ENCODE measurements around the gene AGTPBP1. TPM values are rescaled to one million over a fixed set of nuclear protein-coding genes. Genes with fewer than 3 reads are reported as not detected.

Gene AGTPBP1
- total RNA-seq, 1 experiment from 2014 or later: 54.7 TPM

DNA sequence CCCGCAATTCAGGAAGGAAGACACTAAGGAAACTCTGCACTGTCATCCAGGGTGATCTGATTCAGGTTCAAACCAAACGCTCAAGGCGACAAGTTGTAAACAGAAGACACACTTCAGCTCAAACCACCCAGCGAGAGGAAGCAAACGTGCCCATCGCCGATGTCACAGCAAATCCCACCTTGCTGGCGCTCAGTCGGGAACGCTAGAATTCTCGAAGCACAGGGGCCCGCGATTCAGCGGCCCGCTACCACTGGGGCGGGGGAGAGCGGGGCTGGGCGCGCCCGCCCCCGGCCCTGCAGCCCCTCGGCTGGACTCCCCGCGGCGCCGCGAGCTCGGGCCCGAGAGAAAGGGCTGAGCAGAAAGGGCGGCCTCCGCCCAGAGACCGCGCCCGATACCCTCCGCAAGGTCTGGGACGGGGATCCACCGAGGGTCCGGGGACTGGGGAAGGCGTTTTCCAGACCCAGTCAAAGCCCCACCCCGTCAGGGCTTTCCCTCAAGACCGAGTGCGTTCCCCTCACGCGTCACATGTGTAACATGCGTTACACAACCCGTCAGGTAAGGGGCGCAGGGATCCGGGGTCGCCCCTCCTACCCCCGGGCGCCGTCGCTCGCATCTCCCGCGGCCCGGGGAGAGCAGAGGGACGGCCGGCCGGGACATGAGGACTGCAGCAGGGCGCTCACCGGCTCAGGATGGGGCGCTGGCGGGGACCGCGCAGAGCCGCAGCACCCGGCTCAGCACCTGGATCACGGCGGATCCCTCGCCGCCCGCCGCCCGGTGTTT is 469 bp downstream of the AGTPBP1 start (continued):
- TF ChIP-seq, protein P1, sequence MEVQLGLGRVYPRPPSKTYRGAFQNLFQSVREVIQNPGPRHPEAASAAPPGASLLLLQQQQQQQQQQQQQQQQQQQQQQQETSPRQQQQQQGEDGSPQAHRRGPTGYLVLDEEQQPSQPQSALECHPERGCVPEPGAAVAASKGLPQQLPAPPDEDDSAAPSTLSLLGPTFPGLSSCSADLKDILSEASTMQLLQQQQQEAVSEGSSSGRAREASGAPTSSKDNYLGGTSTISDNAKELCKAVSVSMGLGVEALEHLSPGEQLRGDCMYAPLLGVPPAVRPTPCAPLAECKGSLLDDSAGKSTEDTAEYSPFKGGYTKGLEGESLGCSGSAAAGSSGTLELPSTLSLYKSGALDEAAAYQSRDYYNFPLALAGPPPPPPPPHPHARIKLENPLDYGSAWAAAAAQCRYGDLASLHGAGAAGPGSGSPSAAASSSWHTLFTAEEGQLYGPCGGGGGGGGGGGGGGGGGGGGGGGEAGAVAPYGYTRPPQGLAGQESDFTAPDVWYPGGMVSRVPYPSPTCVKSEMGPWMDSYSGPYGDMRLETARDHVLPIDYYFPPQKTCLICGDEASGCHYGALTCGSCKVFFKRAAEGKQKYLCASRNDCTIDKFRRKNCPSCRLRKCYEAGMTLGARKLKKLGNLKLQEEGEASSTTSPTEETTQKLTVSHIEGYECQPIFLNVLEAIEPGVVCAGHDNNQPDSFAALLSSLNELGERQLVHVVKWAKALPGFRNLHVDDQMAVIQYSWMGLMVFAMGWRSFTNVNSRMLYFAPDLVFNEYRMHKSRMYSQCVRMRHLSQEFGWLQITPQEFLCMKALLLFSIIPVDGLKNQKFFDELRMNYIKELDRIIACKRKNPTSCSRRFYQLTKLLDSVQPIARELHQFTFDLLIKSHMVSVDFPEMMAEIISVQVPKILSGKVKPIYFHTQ (CRISPR knock-in tag; IDR thresholded peaks at IDR 0.05): no peak
- TF ChIP-seq, protein P2, sequence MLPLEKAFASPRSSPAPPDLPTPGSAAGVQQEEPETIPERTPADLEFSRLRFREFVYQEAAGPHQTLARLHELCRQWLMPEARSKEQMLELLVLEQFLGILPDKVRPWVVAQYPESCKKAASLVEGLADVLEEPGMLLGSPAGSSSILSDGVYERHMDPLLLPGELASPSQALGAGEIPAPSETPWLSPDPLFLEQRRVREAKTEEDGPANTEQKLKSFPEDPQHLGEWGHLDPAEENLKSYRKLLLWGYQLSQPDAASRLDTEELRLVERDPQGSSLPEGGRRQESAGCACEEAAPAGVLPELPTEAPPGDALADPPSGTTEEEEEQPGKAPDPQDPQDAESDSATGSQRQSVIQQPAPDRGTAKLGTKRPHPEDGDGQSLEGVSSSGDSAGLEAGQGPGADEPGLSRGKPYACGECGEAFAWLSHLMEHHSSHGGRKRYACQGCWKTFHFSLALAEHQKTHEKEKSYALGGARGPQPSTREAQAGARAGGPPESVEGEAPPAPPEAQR (CRISPR knock-in tag; IDR thresholded peaks at IDR 0.05): no peak
- TF ChIP-seq, protein P3, sequence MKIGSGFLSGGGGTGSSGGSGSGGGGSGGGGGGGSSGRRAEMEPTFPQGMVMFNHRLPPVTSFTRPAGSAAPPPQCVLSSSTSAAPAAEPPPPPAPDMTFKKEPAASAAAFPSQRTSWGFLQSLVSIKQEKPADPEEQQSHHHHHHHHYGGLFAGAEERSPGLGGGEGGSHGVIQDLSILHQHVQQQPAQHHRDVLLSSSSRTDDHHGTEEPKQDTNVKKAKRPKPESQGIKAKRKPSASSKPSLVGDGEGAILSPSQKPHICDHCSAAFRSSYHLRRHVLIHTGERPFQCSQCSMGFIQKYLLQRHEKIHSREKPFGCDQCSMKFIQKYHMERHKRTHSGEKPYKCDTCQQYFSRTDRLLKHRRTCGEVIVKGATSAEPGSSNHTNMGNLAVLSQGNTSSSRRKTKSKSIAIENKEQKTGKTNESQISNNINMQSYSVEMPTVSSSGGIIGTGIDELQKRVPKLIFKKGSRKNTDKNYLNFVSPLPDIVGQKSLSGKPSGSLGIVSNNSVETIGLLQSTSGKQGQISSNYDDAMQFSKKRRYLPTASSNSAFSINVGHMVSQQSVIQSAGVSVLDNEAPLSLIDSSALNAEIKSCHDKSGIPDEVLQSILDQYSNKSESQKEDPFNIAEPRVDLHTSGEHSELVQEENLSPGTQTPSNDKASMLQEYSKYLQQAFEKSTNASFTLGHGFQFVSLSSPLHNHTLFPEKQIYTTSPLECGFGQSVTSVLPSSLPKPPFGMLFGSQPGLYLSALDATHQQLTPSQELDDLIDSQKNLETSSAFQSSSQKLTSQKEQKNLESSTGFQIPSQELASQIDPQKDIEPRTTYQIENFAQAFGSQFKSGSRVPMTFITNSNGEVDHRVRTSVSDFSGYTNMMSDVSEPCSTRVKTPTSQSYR (CRISPR knock-in tag; IDR thresholded peaks at IDR 0.05): no peak
- 0 out of 2 replicates have a peak, but pooled peaks have one; percentile 41 for TF ChIP-seq MYBL2 (CRISPR knock-in tag; IDR thresholded peaks at IDR 0.05)
- no peak for TF ChIP-seq PRRX2 (CRISPR knock-in tag; IDR thresholded peaks at IDR 0.05)
- peak; percentile 79; the same call in 1 of the 2 replicates for TF ChIP-seq KAT7 (CRISPR knock-in tag; IDR thresholded peaks at IDR 0.05; ENCODE audit: borderline replicate concordance)
- TF ChIP-seq GTF2I (CRISPR knock-in tag; conservative IDR thresholded peaks at IDR 0.05): no peak
- TF ChIP-seq NFATC4 (CRISPR knock-in tag; IDR thresholded peaks at IDR 0.05): no peak
- no peak for TF ChIP-seq NFYB (CRISPR knock-in tag; conservative IDR thresholded peaks at IDR 0.05; ENCODE audit: low read depth)
- TF ChIP-seq, protein P4, sequence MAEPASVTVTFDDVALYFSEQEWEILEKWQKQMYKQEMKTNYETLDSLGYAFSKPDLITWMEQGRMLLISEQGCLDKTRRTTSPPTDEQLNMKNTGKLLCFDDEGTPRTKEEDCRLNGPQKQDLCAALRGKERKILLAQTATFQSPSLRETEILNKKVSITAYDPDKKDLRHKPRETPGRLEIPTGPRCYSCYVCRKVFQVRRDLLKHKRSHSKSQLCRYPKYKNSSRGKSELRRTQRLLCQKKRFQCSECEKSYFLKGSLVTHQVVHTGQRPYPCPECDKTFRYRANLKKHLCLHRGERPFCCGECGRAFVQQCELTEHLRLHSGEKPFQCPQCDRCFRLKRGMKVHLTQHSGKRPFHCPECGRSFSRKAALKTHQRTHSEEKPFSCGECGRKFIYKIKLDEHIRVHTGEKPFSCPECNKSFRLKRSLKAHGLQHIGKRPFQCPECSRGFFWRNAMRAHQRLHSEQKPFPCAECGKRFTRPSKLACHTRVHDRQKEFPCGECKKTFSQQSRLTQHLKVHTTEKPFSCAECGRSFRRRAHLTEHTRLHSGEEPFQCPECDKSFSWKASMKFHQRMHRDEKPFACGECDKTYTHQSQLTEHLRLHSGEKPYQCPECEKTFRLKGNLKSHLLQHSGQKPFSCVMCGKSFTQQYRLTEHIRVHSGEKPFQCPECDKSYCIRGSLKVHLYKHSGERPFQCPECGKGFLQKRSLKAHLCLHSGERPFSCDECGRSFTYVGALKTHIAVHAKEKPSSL (CRISPR knock-in tag; conservative IDR thresholded peaks at IDR 0.05): no peak
- TF ChIP-seq SP1 (CRISPR knock-in tag; conservative IDR thresholded peaks at IDR 0.05): no peak
- no peak for TF ChIP-seq SMAD3 (CRISPR knock-in tag; IDR thresholded peaks at IDR 0.05; ENCODE audit: borderline replicate concordance)
- no peak for TF ChIP-seq GRHL2 (CRISPR knock-in tag; IDR thresholded peaks at IDR 0.05; ENCODE audit: insufficient replicate concordance, severe bottlenecking)
- TF ChIP-seq RELA (CRISPR knock-in tag; IDR thresholded peaks at IDR 0.05; ENCODE audit: borderline replicate concordance): peak; percentile 24; the same call in 1 of the 2 replicates
- TF ChIP-seq, protein P5, sequence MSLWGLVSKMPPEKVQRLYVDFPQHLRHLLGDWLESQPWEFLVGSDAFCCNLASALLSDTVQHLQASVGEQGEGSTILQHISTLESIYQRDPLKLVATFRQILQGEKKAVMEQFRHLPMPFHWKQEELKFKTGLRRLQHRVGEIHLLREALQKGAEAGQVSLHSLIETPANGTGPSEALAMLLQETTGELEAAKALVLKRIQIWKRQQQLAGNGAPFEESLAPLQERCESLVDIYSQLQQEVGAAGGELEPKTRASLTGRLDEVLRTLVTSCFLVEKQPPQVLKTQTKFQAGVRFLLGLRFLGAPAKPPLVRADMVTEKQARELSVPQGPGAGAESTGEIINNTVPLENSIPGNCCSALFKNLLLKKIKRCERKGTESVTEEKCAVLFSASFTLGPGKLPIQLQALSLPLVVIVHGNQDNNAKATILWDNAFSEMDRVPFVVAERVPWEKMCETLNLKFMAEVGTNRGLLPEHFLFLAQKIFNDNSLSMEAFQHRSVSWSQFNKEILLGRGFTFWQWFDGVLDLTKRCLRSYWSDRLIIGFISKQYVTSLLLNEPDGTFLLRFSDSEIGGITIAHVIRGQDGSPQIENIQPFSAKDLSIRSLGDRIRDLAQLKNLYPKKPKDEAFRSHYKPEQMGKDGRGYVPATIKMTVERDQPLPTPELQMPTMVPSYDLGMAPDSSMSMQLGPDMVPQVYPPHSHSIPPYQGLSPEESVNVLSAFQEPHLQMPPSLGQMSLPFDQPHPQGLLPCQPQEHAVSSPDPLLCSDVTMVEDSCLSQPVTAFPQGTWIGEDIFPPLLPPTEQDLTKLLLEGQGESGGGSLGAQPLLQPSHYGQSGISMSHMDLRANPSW (CRISPR knock-in tag; conservative IDR thresholded peaks at IDR 0.05; ENCODE audit: low read depth): no peak
- TF ChIP-seq ZNF232 (CRISPR knock-in tag; IDR thresholded peaks at IDR 0.05): no peak
- TF ChIP-seq TEAD4 (CRISPR knock-in tag; IDR thresholded peaks at IDR 0.05): no peak
- TF ChIP-seq NR3C1 (CRISPR knock-in tag; conservative IDR thresholded peaks at IDR 0.05; ENCODE audit: low read depth): no peak
- TF ChIP-seq, protein P6, sequence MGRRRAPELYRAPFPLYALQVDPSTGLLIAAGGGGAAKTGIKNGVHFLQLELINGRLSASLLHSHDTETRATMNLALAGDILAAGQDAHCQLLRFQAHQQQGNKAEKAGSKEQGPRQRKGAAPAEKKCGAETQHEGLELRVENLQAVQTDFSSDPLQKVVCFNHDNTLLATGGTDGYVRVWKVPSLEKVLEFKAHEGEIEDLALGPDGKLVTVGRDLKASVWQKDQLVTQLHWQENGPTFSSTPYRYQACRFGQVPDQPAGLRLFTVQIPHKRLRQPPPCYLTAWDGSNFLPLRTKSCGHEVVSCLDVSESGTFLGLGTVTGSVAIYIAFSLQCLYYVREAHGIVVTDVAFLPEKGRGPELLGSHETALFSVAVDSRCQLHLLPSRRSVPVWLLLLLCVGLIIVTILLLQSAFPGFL (CRISPR knock-in tag; IDR thresholded peaks at IDR 0.05; ENCODE audit: borderline replicate concordance): no peak
- TF ChIP-seq EMX1 (CRISPR knock-in tag; IDR thresholded peaks at IDR 0.05): no peak
- TF ChIP-seq SOX15 (CRISPR knock-in tag; IDR thresholded peaks at IDR 0.05): no peak
- TF ChIP-seq JUN (CRISPR knock-in tag; IDR thresholded peaks at IDR 0.05): 0 out of 2 replicates have a peak, but pooled peaks have one; percentile 47
- TF ChIP-seq ZNF317 (CRISPR knock-in tag; IDR thresholded peaks at IDR 0.05; ENCODE audit: borderline replicate concordance, low read depth): no peak
